HG03460 (cell line): ENCODE results near the gene TRIM47.

Experiments used
- ATAC-seq: cut with Tn5 transposase; IDR thresholded peaks from one replicate; pipeline ENCODE4 v1.9.1; 2021; ENCODE audit not compliant: unreplicated experiment

The TRIM47 gene, protein sequence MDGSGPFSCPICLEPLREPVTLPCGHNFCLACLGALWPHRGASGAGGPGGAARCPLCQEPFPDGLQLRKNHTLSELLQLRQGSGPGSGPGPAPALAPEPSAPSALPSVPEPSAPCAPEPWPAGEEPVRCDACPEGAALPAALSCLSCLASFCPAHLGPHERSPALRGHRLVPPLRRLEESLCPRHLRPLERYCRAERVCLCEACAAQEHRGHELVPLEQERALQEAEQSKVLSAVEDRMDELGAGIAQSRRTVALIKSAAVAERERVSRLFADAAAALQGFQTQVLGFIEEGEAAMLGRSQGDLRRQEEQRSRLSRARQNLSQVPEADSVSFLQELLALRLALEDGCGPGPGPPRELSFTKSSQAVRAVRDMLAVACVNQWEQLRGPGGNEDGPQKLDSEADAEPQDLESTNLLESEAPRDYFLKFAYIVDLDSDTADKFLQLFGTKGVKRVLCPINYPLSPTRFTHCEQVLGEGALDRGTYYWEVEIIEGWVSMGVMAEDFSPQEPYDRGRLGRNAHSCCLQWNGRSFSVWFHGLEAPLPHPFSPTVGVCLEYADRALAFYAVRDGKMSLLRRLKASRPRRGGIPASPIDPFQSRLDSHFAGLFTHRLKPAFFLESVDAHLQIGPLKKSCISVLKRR

DNA sequence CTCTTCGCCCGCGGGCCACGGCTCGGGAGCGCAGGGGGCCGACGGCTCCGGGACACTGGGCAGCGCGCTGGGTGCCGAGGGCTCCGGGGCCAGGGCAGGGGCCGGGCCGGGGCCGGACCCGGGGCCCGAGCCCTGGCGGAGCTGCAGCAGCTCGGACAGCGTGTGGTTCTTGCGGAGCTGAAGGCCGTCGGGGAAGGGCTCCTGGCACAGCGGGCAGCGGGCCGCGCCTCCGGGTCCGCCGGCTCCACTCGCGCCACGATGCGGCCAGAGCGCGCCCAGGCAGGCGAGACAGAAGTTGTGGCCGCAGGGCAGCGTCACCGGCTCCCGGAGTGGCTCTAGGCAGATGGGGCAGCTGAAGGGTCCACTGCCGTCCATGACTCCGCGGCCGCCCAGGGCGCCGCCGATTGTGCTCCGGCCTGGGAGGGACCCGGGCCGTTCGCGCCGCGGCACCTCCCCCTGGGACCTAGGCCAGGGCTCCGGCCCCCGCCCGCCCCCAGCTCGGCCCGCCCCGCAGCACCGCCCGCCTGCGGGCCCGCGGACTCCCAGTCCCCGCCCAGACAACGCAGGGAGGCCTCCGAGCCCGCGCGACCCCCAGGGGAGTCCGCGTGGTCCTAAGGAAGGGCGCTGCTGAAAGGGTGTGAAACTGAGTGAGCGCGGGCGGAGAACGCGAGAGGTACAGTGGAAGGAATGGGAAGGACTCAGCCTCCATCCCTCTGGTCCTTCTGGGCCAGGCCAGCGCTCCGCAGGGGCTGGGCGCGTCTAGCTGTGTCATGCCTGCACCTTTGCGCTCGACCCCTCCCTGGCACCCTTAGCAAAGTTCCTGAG is at the start of gene TRIM47:
TSS of gene TRIM47 (minus strand) at position 408 of the 825 bp plus-strand sequence. CDS start at position 375, 33 bp downstream.
- ATAC-seq, result no peak

DNA sequence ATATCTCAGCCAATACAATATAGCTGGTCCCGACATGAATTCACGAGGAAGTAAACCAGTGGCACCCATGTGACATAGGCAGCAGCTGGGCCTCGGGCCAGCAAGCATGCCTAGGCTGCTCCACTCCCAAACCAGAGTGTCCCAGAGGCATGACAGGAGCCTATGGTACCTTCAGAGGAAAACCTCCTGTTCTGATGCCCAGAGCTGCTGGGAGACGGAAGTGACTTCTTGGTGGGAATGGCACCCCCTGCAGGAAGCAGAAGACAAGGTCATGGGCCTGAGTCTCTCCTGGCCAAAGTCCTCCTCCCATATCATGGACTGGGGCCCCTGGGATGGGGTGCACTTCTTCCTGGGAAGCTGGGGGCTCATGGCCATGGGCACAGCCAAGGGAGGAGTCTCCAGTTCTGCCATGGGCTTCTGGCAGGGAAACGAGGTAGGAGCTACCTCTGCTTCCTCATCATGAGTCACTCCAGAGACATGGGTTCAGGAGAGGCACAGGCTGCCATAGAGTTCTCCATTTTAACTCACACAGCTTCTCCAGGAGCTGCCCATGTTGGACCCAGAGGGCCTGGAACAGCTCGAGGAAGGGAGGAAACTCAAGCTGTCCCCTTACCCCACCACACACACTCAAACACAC is 49.0 kb upstream of the TRIM47 start:
- ATAC-seq, result no peak

DNA sequence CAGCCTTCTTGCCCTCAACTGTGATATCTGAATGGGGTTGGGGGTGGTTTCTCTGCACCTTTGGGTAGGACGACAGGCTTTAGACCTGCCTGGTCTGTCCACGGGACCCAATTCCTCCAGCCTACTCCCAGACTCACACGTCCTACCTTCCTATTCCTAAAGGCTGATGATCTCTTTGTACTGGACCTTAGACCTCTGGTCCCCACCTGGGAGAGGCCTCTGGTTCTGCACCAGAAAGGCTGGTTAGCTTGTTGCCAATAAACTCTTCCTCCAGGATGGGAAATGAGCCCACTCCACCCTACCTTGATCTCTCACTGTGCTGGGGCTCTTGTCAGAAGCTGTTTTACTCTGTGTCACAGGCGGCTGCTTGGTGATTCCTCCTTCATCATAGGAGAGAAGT is 48.1 kb upstream of the TRIM47 start:
- no peak for ATAC-seq

DNA sequence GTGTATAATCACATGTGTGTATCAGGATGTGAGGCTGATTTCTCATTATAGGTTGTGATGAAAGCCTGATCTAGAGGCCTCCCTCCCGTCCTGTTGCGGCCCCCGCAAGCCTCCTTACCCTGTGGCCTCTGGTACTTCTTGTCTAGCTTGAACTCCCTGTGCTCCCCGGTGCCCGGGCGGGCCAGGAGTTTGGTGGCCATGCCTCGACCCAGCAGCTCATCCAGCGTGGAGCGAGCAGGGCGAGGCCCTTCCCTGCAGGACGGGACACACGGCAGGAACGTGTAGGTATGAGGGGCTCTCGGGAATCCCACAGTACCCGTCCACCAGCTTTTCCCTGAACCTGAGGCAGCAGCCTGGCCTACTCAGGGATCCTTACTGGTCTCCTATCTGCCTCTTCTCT is 47.5 kb upstream of the TRIM47 start:
- ATAC-seq, result no peak

DNA sequence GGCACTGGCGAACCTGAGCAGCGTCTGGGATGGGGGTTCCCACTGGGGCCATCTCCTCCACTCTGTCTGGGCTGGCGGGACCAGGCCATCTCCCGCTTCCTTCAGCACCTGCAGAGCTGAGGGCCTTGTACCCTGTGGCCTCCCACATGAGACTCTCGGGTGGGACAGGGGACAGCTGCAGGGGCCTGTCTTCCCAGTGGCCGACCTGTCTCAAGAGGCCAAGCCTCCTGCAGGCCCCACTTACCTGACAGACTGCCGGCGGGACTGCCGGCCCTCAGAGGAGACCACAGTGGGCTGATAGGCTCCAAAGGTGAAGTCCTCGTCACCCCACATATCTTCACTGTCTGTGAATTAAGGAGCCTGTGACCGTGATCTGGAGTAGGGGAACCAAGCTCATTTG is 46.7 kb upstream of the TRIM47 start:
- ATAC-seq, result no peak

DNA sequence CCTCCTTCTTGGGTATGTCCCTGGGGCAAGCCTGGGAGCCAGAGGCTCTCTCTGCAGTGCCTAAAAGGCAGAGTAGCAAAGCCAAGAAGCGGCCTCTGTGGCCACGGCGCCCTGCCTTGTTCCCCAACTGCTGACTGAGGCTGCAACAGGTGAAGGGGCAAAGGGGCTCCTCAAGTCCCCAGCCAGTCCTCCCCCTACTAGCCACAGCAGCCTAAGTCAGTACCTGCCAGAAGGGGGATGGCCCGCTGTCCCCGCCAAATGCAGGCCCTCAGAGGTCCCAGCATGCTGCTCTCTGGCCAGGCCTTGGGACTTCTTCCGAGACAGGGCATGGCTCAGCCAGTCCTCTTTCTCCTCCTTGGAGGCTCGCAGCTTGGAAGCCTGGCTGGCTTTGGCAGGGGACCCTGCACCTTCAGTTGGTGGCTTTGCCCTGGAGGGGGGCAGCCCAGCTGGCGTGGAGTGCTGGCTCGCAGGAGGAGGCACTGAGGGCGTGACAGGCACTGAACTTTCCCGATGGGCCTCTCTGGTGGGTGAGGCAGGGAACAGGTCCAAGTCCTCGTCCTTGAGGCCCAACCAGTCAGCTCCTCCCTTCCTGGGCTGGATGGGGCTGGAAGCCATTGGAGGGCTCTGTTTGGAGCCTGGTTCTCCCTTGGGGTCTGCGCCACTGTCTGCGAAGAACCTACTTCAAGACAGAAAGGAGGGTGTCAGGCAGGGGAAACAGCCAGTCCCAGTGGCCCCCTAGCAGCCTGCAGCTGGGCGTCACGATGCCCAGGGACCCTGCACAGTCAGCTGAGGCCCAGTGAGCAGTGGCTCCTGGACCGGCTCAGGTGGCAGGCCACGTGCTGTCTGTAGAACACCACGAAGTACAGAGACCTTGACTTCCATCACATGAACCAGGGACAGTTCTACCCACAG is 44.8 kb upstream of the TRIM47 start:
- ATAC-seq, result no peak

DNA sequence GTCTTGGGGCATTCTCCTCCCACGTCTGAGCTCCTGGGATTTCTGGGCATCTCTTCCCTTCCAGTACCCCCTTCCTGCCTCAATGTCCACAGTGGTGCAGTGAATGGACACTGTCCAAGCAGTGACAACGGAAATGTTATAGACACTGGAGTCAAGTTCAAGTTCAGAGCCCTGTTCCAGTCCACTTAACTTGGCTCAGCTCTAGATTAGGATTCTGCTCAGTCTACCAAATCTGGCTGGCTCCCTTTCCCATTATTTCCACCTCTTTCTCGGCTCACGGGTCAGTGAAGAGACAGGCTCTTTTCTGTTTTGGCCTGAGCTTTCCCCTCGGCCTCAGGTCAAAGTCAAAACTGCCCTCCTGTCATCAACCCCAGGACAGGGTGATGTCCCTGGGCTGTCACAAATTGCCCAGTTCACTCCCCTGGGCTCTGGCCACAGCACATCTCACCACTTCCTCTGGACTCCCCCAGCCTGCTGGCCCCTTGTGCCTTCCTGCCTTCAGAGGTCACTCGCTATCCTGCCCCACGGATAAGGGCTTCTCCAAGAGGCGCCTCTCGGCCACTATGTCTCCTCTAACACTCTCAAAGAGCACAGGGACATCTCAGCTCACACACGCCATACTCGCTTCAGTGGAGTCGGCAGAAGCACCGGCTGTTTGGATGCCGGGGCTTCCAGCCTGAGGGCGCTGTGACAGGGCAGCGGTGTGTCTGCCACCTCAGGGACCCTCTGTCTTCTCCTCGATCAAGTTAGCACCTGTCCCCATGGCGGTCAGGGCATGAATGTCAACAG is 44.0 kb upstream of the TRIM47 start:
- ATAC-seq, result no peak

DNA sequence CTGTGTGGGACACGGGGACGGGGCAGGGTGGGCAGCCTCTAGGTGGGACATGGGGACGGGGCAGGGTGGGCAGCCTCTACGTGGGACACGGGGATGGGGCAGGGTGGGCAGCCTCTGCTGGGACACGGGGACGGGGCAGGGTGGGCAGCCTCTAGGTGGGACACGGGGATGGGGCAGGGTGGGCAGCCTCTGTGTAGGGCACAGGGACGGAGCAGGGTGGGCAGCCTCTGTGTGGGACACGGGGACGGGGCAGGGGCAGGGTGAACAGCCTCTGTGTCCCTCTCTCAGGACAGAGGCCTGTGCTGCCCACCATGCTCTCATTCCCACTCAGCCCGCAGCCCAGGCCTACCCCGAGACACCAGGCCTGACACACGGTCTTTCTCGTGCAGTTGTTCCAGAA is 43.2 kb upstream of the TRIM47 start:
- ATAC-seq, result no peak

DNA sequence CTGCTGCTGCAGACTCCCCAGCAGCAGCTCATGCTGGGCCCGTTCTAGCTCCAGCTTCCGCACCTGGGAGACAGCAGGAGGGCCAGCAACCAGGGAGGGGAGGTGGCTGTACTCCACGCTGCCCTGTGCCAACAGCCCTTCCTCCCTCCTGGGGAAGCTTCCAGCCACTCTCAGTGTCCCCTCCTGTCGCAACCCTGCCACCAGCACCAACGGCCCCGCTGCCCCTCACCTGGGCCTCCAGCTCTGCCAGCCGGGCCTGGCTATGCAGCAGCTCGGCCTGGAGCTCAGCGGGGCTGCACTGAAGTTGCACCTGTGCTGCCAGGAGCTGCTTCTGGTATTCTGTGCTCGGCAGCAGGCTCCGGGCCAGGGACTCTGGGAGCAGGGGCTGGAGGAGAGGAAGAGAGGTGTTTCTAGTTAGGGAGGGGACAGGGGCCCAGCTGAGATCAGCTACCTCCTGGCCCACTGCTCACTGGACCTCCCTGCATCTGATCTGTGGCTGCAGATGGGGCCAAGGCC is 41.7 kb upstream of the TRIM47 start:
- ATAC-seq, result no peak

DNA sequence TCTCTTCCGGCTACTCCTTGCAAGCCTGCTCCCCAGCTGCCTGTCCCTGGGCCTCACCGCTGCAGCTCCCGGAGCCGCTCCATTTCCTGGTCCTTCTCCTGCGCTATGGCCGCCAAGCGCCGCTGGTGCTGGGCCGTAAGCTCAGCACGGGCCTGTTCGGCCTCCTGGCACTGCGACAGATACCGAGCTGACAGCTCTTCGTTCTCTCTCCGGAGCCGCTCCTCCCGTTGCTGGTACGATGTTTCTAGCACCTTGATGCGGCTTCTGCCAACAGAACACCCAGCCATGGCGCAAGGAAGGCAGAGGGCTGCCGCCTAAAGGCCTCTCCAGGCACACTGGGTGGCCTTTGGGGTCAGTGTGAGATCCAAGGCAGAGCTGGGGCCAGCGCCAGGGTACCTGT is 41.2 kb upstream of the TRIM47 start:
- no peak for ATAC-seq

DNA sequence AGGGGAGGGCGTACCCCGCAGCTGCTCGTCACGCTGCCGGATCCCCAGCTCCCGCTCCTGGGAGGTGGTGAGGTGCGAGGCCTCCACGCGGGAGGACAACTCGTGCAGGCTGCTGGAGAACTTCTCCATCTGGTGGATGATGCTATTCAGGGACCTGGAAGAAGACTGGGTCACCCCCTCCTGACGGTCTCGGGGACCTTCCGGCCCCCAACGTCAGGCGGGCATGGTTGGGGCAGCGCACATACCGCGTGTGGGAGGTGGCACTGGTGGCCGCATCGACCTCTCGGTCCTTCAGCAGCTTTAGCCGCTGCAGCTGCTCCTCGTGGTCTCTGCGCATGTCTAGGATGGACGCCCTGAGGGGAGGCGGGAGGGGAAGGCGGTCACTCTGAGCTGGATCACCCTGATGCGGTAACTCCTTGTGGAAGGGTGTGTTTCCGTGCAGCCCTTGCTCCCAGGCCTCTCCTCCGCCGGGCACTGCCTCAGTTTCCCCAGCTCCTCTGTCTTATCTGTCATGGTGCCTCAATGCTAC is 39.6 kb upstream of the TRIM47 start:
- ATAC-seq, result no peak

DNA sequence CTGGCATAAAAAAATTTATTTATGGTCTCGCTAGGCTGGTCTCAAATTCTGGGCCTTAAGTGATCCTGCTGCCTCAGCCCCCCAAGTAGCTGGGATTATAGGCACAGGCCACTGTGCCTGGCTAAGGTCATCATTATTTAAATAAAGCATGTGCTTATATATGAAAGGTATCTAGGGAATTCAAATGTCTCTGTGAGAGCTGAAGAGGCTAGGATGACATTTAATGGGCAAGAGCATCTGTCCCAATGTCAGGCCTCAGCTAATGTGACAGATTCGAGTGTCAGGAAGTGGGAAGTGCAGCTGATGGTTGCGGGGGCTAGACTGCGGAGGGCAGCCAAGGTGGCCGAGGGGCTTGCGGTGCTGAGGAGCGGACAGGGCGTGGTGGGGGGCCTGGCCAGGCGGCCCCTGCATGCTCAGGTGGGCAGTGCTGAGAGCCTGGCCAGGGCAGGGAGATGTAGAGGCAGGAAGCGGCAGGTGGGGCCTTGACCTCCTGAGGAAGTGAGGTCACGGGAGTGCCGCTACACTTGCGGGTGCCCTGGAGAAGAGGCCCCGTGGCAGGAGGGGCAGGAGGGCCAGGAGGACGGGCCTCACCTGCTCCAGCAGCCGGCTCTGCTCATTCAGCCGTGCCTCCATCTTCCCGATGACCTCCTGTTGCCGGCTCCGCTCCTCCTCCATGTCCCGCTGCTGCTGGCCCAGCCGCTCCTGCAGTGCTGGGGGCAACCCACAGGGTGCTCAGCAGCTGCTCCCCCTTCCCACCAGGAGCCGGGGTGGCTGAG is 38.9 kb upstream of the TRIM47 start:
- no peak for ATAC-seq

DNA sequence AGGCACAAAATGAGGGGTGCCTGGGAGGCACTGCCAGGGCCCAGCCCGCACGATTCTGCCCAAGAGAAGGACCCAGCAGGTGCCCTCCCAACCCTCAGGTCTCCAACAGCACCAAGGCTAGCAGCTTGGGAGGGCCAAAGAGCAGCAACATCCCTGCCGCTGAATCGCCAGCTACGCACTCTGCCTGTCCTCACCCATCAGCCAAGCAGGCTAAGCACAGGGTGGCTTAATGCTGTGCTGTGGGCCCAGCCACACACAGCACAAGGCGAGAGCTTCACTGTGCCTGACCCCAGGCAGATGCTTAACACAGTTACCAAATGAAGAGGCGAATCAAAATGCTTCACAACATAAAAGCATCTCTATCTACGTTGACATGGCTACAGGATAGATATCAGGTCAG is 36.9 kb upstream of the TRIM47 start:
- no peak for ATAC-seq

DNA sequence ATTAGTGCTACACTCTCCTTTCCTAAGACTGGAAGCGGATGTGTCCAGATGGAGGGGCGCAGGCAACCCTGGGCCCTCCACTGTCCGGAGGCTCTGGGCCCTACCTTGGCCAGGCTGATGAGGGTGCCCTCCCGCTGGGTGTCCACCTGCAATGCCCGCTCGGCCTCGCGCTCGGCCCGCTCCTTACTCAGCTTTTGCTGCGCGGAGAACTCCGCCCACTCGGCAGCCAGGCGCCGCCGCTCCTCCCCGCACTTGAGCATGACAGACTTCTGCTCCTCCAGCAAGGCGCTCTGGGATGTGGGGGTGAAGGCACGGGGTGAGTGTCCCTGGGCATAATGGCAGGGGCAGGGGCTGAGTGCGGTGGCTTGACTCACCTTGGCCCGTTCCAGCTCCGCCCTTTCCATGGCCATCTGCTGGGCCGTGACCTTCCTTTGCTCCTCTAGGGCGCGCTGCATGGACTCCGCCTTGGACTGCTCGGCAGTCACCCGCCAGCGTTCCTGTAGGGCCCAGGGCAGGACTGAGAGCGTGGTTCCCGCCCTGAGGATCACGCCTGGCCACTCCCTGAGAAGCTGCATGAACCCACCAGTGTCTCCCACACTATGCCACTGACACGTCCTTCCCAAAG is 36.4 kb upstream of the TRIM47 start:
- ATAC-seq, result no peak

DNA sequence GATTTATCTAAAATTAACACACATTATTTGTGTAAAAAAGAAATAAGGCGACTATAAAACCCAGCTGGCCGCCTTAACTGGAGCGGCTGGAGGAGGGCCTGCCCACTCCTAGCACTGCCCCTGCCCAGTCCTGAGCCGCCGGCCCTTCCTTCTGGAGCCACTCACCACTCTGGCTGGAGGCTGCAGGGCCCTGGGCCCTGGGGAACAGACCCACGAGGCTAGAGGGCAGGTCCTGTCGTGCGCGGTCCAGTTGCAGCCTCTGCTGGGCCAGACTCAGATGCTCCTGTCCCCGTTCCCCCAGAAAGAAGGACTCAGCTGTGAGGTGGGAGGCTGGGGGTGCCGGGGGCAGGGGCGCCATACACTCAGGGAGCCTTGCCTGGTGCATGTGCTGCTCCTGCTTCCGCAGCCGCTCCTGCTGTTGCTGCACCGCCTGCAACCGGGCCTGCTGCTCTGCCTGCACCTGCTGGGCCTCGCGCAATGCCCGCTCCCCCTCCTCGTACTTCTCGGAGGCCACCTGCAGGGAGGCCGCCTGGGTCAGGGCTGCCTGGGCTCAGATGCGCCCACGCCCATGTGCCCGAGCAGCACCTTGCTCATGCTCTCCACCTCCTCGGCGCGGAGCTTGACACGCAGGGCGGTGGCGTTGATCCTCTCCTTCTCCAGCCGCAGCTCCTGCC is 35.3 kb upstream of the TRIM47 start:
- no peak for ATAC-seq

DNA sequence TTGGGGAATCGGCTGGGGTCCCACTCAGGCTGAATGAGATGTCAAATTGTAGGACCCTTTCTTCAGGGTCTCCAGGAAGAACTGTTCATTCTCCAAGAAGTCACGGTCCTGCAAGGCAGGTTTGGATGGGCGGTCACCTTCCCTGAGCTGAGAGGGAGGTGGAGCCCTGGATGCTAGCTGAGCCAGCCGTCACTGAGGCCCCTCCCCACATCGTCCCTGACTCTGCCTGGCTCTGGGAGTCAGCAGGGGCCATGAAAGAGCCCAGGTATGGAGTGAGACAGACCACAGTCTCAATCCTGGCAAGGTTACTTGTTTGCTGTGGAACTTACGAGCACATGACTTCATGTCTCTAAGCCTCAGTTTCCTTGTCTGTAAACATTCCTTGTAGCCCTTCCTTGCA is 32.3 kb upstream of the TRIM47 start:
- no peak for ATAC-seq

DNA sequence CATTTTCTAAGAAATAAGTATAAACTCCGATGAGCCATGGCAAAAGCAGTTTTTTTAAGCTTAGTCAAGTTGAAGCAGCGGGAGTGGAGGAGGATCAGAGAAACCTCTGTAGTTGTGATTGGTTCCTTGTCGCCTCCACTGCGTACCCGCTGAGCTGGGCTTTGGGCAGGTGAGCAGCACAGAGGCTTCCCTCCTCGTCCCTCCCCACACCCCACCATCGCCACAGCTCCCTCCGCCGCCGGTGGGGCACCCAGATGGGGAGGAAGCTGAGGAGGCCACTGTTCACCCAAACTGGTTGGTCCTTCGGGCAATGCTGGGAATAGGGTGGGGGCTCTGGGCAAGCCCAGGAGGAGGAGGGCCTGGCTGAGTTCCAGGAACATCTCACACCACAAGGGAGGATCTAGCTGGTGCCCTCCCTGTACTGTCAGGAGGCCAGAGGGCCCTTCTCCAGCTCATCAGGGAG is 31.5 kb upstream of the TRIM47 start:
- no peak for ATAC-seq
